Fibroblast of mammary gland (primary cell): ENCODE measurements around the gene ITIH4.

Experiments
- DNase-seq: peaks from one replicate; pipeline ENCODE4 v3.0.0-alpha.2; 2010; ENCODE audit warnings: low read depth
- H3K4me3 ChIP-seq: 2 replicates; pipeline ENCODE4 v1.5.1; 2011; ENCODE audit warnings: low read depth, mild to moderate bottlenecking, low read length, moderate library complexity; ENCODE audit not compliant: control insufficient read depth
- TF ChIP-seq, protein P1 (sequence below): conservative IDR thresholded peaks from 2 replicates; pipeline ENCODE4 v1.5.1; 2011; ENCODE audit warnings: low read depth, low read length, inconsistent platforms; ENCODE audit not compliant: control insufficient read depth, insufficient read depth

Gene ITIH4

DNA sequence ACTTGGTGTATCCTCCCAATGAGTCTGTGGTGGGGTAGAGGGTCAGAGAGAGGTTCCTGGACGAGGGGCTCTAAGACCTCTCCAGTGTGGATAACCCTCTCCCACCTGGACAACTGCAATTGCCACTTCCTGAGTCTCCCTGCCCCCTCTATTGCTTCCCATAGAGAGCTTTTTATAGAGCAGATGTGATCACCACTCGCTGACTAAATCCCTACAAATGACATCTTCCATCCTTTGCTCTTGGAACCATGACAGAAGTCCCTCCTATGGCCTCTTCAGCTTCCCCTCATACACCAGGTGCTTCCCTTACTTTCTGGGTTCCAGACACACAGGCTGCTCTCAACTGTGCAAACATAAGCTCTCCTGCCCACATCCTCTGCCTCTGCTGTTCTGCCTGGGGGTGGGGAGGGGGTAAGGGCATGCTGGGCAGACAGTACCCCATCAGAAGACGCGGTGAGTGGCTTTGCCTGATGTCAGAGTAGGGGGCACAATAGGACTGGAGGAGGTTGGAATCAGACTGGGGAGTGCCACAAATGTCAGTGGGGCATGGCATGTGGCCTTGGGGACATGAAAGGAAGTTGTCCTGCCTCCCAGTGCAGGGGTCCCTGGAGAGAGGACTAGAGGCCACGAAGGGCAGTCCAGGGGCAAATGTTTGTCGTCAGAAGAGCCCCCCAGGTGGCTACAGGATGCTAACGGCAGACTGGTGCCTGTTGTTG is 20.7 kb downstream of the ITIH4 start:
- H3K4me3 ChIP-seq = no peak overlapping the region
- no peak for DNase-seq

DNA sequence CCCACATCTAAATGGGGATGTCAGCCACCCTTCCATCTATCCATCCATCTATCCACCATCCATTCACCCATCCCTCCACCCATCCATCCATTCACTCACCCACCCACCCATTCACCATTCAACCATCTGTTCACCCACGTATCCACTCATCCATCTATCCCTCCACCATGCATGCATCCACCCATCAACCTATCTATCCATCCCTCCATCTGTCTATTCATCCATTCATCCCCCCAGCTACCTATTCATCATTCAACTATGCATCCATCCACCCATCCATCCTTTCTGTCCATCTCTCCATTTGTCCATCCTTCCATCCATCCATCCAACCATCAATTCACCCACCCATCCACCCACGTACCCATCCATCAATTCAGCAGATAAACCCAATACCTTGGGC is 21.3 kb downstream of the ITIH4 start:
- no peak overlapping the region for H3K4me3 ChIP-seq
- TF ChIP-seq, protein P1, sequence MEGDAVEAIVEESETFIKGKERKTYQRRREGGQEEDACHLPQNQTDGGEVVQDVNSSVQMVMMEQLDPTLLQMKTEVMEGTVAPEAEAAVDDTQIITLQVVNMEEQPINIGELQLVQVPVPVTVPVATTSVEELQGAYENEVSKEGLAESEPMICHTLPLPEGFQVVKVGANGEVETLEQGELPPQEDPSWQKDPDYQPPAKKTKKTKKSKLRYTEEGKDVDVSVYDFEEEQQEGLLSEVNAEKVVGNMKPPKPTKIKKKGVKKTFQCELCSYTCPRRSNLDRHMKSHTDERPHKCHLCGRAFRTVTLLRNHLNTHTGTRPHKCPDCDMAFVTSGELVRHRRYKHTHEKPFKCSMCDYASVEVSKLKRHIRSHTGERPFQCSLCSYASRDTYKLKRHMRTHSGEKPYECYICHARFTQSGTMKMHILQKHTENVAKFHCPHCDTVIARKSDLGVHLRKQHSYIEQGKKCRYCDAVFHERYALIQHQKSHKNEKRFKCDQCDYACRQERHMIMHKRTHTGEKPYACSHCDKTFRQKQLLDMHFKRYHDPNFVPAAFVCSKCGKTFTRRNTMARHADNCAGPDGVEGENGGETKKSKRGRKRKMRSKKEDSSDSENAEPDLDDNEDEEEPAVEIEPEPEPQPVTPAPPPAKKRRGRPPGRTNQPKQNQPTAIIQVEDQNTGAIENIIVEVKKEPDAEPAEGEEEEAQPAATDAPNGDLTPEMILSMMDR = no peak
- no peak for DNase-seq

More for the DNA sequence above, 20.7 kb downstream of the ITIH4 start:
- TF ChIP-seq, protein P1 = no peak

DNA sequence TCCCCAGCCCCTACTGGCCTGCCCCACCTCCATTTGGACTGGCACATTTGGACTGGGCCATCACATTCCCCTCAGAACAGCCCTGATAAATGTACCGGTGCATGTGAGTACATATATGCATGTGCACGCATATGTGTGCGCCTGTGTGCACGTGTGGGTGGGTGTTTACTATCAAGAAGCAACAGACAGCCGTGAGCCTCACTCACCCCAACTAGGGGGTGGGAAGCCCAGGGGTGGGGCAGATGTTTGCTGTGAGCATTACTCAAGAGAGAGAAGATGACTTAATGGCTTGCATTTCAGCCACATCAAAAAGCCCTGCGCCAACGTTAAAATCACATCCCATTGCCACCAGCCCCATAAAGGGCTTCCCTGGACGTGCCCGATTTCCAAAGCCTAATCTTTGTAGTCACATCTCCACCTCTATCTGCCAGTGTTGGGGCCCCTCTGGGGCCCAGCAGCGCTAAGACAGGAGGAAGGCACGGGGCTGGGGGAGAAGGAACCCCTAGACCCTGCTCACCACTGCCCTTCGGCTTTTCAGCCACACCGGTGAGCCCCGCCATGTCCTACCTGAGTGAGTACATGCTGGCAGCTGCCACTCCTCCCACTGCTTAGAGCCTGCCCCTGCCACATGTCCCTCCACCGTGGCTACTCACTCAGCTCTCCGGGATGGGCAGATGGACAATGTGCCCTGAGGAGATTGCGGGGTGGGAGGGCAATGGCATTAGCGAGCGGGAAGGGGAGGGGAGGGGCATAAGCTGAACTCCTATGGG is 25.0 kb downstream of the ITIH4 start:
- no peak for DNase-seq
- H3K4me3 ChIP-seq = no peak overlapping the region
- TF ChIP-seq, protein P1 = no peak

DNA sequence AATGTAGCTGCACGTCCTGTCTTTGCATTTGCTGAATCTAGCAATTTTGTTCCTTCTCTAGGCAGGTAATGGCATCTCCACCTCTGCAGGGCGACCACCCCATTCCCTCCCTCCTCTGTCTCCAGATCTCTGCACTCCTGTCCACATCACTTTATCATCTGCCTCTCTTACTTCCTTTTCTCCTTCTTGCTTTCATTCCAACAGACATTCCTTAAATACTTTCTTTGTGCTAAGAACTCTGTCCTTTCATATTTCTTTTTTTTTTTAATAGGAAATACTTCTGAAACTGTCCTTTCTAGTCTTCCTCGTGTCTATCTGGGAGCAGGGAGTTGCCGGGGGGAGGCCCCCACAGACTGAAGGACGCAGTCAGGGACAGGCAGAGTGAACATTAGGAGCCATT is 28.6 kb downstream of the ITIH4 start:
- no peak overlapping the region for H3K4me3 ChIP-seq
- TF ChIP-seq, protein P1 = no peak
- no peak for DNase-seq

DNA sequence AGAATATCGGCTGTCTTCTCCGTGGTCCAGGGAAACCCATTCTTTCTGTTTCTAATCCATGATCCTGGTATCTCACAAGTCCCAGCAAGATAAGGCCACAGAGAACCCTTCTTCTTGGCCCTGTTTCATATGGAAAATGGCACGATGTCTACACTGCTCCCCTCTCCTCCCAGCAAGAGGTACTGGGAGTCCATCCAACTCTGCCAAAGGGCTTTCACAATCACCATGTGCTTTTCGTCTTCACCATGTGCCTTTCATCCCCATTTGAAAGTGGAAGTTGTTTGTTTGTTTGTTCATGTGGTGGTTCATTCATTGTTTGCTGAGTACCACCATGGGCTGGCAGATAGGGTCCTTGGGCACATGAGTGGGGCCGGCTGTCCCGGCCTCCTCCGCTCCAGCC is 30.4 kb downstream of the ITIH4 start:
- TF ChIP-seq, protein P1 = no peak
- no peak overlapping the region for H3K4me3 ChIP-seq
- DNase-seq = peak; percentile 19

DNA sequence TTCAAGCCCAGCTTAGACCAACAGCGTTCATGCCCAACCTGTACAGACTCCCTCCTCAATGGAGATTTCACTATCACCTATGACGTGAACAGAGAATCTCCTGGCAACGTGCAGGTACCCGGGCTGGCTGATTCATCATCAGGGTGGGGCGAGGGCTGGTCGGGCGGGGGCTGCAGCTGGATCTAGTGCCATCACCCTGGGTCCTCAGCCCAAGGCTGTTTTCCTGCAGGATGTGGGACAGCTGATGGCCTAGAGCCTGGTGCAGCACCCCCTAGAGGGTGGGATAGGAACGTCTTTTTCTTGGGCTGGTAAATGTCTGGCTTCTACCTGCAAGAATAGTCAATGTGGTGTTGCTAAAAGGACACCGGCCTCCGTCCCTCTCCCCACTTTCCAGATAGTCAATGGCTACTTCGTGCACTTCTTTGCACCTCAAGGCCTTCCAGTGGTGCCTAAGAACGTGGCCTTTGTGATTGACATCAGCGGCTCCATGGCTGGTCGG is 31.4 kb downstream of the ITIH4 start:
- TF ChIP-seq, protein P1 = peak; percentile 63
- peak; percentile 12 for DNase-seq
- no peak overlapping the region for H3K4me3 ChIP-seq
